ENCODE data around the gene ADM2. TPM values are rescaled to one million over a fixed set of nuclear protein-coding genes. Genes with fewer than 3 reads are reported as not detected.

ADM2 gene
- total and polyA plus RNA-seq, 2 experiments from 2014 or later, result 0.10 to 0.39 TPM

GRCh38 chr22:50481045-50481439, 301 bp upstream of the ADM2 start:
- no peak for DNase-seq (ENCODE audit: low read depth in 1 of 2, low spot score in 1 of 2)

GRCh38 chr22:50482107-50483074, 1.0 kb downstream of the ADM2 start:
- Histone ChIP-seq H3K27ac (no peak overlapping the region), H3K9me3 (ENCODE audit: low read depth) (no peaks in the 10 kb centered on the region), H3K4me3 (no peak overlapping the region), H3K4me1 (ENCODE audit: low read depth) (no peaks in the 10 kb centered on the region), H3K27me3 (peaks cover 46% of the 10 kb centered on the region), H3K36me3 (no peaks in the 10 kb centered on the region)
- TF ChIP-seq CTCF (IDR thresholded peaks at IDR 0.05; ENCODE audit: low read depth, low read length), result no peak
- DNase-seq (ENCODE audit: low read depth in 1 of 2, low spot score in 1 of 2), result no peak

More at GRCh38 chr22:50481045-50481439, 301 bp upstream of the ADM2 start:
- no peak for TF ChIP-seq CTCF (IDR thresholded peaks at IDR 0.05; ENCODE audit: low read depth, low read length)
- no peak overlapping the region for H3K27ac ChIP-seq
- H3K9me3 ChIP-seq (ENCODE audit: low read depth), result no peaks in the 10 kb centered on the region
- no peaks in the 10 kb centered on the region for H3K4me1 ChIP-seq (ENCODE audit: low read depth)
- peaks cover 46% of the 10 kb centered on the region for H3K27me3 ChIP-seq
- no peaks in the 10 kb centered on the region for H3K36me3 ChIP-seq
- peak overlapping the region; percentile 19 for H3K4me3 ChIP-seq

- no peak for TF ChIP-seq CTCF (IDR thresholded peaks at IDR 0.05; ENCODE audit: low read depth, low read length)
- H3K27me3 ChIP-seq, result peaks cover 46% of the 10 kb centered on the region
- DNase-seq (ENCODE audit: low read depth in 1 of 2, low spot score in 1 of 2), result no peak
- H3K4me1 ChIP-seq (ENCODE audit: low read depth), result no peaks in the 10 kb centered on the region
- no peak overlapping the region for H3K4me3 ChIP-seq
- no peaks in the 10 kb centered on the region for H3K36me3 ChIP-seq
- H3K27ac ChIP-seq, result no peak overlapping the region
- no peaks in the 10 kb centered on the region for H3K9me3 ChIP-seq (ENCODE audit: low read depth)
Measured at GRCh38 chr22:50483106-50483505, 1.8 kb downstream of the ADM2 start.

GRCh38 chr22:50483556-50483955, 2.2 kb downstream of the ADM2 start:
- Histone ChIP-seq H3K27ac (no peak overlapping the region), H3K36me3 (no peaks in the 10 kb centered on the region), H3K4me1 (ENCODE audit: low read depth) (no peaks in the 10 kb centered on the region), H3K27me3 (peaks cover 46% of the 10 kb centered on the region), H3K4me3 (no peak overlapping the region), H3K9me3 (ENCODE audit: low read depth) (no peaks in the 10 kb centered on the region)
- no peak for TF ChIP-seq CTCF (IDR thresholded peaks at IDR 0.05; ENCODE audit: low read depth, low read length)
- no peak for DNase-seq (ENCODE audit: low read depth in 1 of 2, low spot score in 1 of 2)

GRCh38 chr22:50483977-50484853, 2.9 kb downstream of the ADM2 start:
- no peak for TF ChIP-seq CTCF (IDR thresholded peaks at IDR 0.05; ENCODE audit: low read depth, low read length)
- Histone ChIP-seq H3K27ac (no peak overlapping the region), H3K9me3 (ENCODE audit: low read depth) (no peaks in the 10 kb centered on the region), H3K27me3 (peaks cover 41% of the 10 kb centered on the region), H3K4me1 (ENCODE audit: low read depth) (no peaks in the 10 kb centered on the region), H3K36me3 (no peaks in the 10 kb centered on the region), H3K4me3 (no peak overlapping the region)
- no peak for DNase-seq (ENCODE audit: low read depth in 1 of 2, low spot score in 1 of 2)

All from cardiac muscle cell (in vitro differentiated cells and primary cell).